ENCODE data around the gene GDAP2.
A peak's percentile ranks its signal among the peaks of the same experiment; 100 is the strongest.

Gene GDAP2

GRCh38 chr1:117838911-117839310 lies 90.5 kb downstream of the GDAP2 start:
- peak overlapping the region in 1 of 11 experiments; percentile 17; a peak in 1 of 22 replicates for H3K4me2 ChIP-seq
- TF ChIP-seq Cebpa-rat (IDR thresholded peaks at IDR 0.05): no peak

GRCh38 chr1:117836069-117836468 lies 93.4 kb downstream of the GDAP2 start:
- Histone ChIP-seq H3K27me3 (no peaks in the 10 kb centered on the region), H3K4me1 (peaks cover 0 to 8% (median 0%) of the 10 kb centered on the region in 10 experiments; a peak in 3 of 20 replicates), H3K4me2 (no peak overlapping the region), H3K9me3 (replicated peaks in 1 of 11) (no peaks in the 10 kb centered on the region; a peak in 2 of 22 replicates), H4K20me1 (no peaks in the 10 kb centered on the region), H3K27ac (no peak overlapping the region), H3K9ac (no peak overlapping the region), H3K36me3 (no peaks in the 10 kb centered on the region), H3K4me3 (no peak overlapping the region)
- no peak for TF ChIP-seq Cebpa-rat (IDR thresholded peaks at IDR 0.05)

More at GRCh38 chr1:117838911-117839310, 90.5 kb downstream of the GDAP2 start:
- Histone ChIP-seq H3K4me3 (no peak overlapping the region), H4K20me1 (no peaks in the 10 kb centered on the region), H3K9me3 (replicated peaks in 1 of 11) (peaks cover 11 to 20% (median 12%) of the 10 kb centered on the region in 11 experiments), H3K27ac (no peak overlapping the region), H3K9ac (no peak overlapping the region), H3K4me1 (peaks cover 0 to 8% (median 0%) of the 10 kb centered on the region in 10 experiments; a peak in 3 of 20 replicates), H3K27me3 (no peaks in the 10 kb centered on the region), H3K36me3 (peaks cover 0 to 5% (median 0%) of the 10 kb centered on the region in 11 experiments; a peak in 4 of 22 replicates)

GRCh38 chr1:117834416-117834815 lies 95.0 kb downstream of the GDAP2 start:
- H3K36me3 ChIP-seq: no peaks in the 10 kb centered on the region

GRCh38 chr1:117832453-117832852 lies 97.0 kb downstream of the GDAP2 start:
- H3K36me3 ChIP-seq: no peaks in the 10 kb centered on the region
- H3K4me3 ChIP-seq: no peak overlapping the region
- no peaks in the 10 kb centered on the region for H3K4me1 ChIP-seq
- no peak overlapping the region for H3K9ac ChIP-seq
- TF ChIP-seq Cebpa-rat (IDR thresholded peaks at IDR 0.05): no peak
- H3K4me2 ChIP-seq: no peak overlapping the region
- H3K9me3 ChIP-seq (replicated peaks in 1 of 11): peaks cover 0 to 7% (median 0%) of the 10 kb centered on the region in 11 experiments; a peak in 4 of 22 replicates
- H4K20me1 ChIP-seq: no peaks in the 10 kb centered on the region
- H3K27me3 ChIP-seq: no peaks in the 10 kb centered on the region
- no peak overlapping the region for H3K27ac ChIP-seq

More at GRCh38 chr1:117834416-117834815, 95.0 kb downstream of the GDAP2 start:
- no peak overlapping the region for H3K4me3 ChIP-seq
- H4K20me1 ChIP-seq: no peaks in the 10 kb centered on the region
- TF ChIP-seq Cebpa-rat (IDR thresholded peaks at IDR 0.05): no peak
- H3K27ac ChIP-seq: no peak overlapping the region
- no peaks in the 10 kb centered on the region for H3K27me3 ChIP-seq
- no peak overlapping the region for H3K9ac ChIP-seq
- no peak overlapping the region for H3K4me2 ChIP-seq
- H3K9me3 ChIP-seq (replicated peaks in 1 of 11): peaks cover 0 to 7% (median 0%) of the 10 kb centered on the region in 11 experiments; a peak in 5 of 22 replicates
- peaks cover 0 to 8% (median 0%) of the 10 kb centered on the region in 10 experiments; a peak in 3 of 20 replicates for H3K4me1 ChIP-seq

- Histone ChIP-seq H3K4me1 (peaks cover 0 to 13% (median 0%) of the 10 kb centered on the region in 10 experiments; a peak in 8 of 20 replicates), H3K4me3 (no peak overlapping the region)
- no peak for TF ChIP-seq Cebpa-rat (IDR thresholded peaks at IDR 0.05)
Observed at GRCh38 chr1:117830222-117830621, 99.2 kb downstream of the GDAP2 start.

GRCh38 chr1:117828201-117828600 lies 101.2 kb downstream of the GDAP2 start:
- TF ChIP-seq Cebpa-rat (IDR thresholded peaks at IDR 0.05): no peak
- no peak overlapping the region for H3K4me2 ChIP-seq
- H3K9me3 ChIP-seq (replicated peaks in 1 of 11): peaks cover 0 to 7% (median 0%) of the 10 kb centered on the region in 11 experiments; a peak in 4 of 22 replicates
- no peak overlapping the region for H3K4me3 ChIP-seq
- no peaks in the 10 kb centered on the region for H3K36me3 ChIP-seq
- no peaks in the 10 kb centered on the region for H4K20me1 ChIP-seq
- no peak overlapping the region for H3K27ac ChIP-seq
- no peak overlapping the region for H3K9ac ChIP-seq
- no peaks in the 10 kb centered on the region for H3K27me3 ChIP-seq
- H3K4me1 ChIP-seq: peaks cover 0 to 13% (median 0%) of the 10 kb centered on the region in 10 experiments; a peak in 8 of 20 replicates

More at GRCh38 chr1:117830222-117830621, 99.2 kb downstream of the GDAP2 start:
- H3K9me3 ChIP-seq (replicated peaks in 1 of 11): peaks cover 0 to 7% (median 0%) of the 10 kb centered on the region in 11 experiments; a peak in 4 of 22 replicates
- no peaks in the 10 kb centered on the region for H3K36me3 ChIP-seq
- no peak overlapping the region for H3K9ac ChIP-seq
- H3K27me3 ChIP-seq: no peaks in the 10 kb centered on the region
- H3K27ac ChIP-seq: no peak overlapping the region
- no peak overlapping the region for H3K4me2 ChIP-seq
- H4K20me1 ChIP-seq: no peaks in the 10 kb centered on the region

- Histone ChIP-seq H3K27me3 (no peaks in the 10 kb centered on the region), H3K4me1 (peaks cover 0 to 13% (median 0%) of the 10 kb centered on the region in 10 experiments; a peak in 8 of 20 replicates), H3K36me3 (no peaks in the 10 kb centered on the region), H3K4me3 (no peak overlapping the region), H3K27ac (no peak overlapping the region), H3K9ac (no peak overlapping the region), H4K20me1 (no peaks in the 10 kb centered on the region), H3K9me3 (replicated peaks in 1 of 11) (peaks cover 8 to 16% (median 11%) of the 10 kb centered on the region in 11 experiments), H3K4me2 (peak overlapping the region in 3 of 11 experiments; percentile 17 to 40 (median 33); a peak in 4 of 22 replicates)
- TF ChIP-seq Cebpa-rat (IDR thresholded peaks at IDR 0.05): no peak
Observed at GRCh38 chr1:117826540-117827078, 102.8 kb downstream of the GDAP2 start.

- Histone ChIP-seq H3K9me3 (replicated peaks in 1 of 11) (peaks cover 12 to 21% (median 16%) of the 10 kb centered on the region in 11 experiments), H4K20me1 (no peaks in the 10 kb centered on the region), H3K9ac (no peak overlapping the region), H3K4me2 (peak overlapping the region in 2 of 11 experiments; percentile 17 to 33; a peak in 2 of 22 replicates), H3K27me3 (no peaks in the 10 kb centered on the region), H3K36me3 (no peaks in the 10 kb centered on the region), H3K27ac (no peak overlapping the region), H3K4me1 (peaks cover 0 to 13% (median 0%) of the 10 kb centered on the region in 10 experiments; a peak in 8 of 20 replicates), H3K4me3 (no peak overlapping the region)
- no peak for TF ChIP-seq Cebpa-rat (IDR thresholded peaks at IDR 0.05)
Observed at GRCh38 chr1:117826119-117826518, 103.3 kb downstream of the GDAP2 start.

- Histone ChIP-seq H3K4me3 (no peak overlapping the region), H3K36me3 (no peaks in the 10 kb centered on the region), H3K4me1 (peaks cover 0 to 13% (median 0%) of the 10 kb centered on the region in 10 experiments; a peak in 8 of 20 replicates), H3K4me2 (no peak overlapping the region), H4K20me1 (no peaks in the 10 kb centered on the region), H3K27me3 (no peaks in the 10 kb centered on the region), H3K9ac (no peak overlapping the region), H3K9me3 (replicated peaks in 1 of 11) (peaks cover 17 to 25% (median 23%) of the 10 kb centered on the region in 11 experiments), H3K27ac (no peak overlapping the region)
- no peak for TF ChIP-seq Cebpa-rat (IDR thresholded peaks at IDR 0.05)
Observed at GRCh38 chr1:117825414-117825813, 104.0 kb downstream of the GDAP2 start.
